ENCODE measurements around the gene GMIP. TPM values are rescaled to one million over a fixed set of nuclear protein-coding genes. Genes with fewer than 3 reads are reported as not detected.

The GMIP gene
- total and polyA plus RNA-seq, 2 of the 13 experiments (the other 11 are each of a cell fraction or from before 2014, with no cell fraction given), result 1.5 to 1.8 TPM

DNA sequence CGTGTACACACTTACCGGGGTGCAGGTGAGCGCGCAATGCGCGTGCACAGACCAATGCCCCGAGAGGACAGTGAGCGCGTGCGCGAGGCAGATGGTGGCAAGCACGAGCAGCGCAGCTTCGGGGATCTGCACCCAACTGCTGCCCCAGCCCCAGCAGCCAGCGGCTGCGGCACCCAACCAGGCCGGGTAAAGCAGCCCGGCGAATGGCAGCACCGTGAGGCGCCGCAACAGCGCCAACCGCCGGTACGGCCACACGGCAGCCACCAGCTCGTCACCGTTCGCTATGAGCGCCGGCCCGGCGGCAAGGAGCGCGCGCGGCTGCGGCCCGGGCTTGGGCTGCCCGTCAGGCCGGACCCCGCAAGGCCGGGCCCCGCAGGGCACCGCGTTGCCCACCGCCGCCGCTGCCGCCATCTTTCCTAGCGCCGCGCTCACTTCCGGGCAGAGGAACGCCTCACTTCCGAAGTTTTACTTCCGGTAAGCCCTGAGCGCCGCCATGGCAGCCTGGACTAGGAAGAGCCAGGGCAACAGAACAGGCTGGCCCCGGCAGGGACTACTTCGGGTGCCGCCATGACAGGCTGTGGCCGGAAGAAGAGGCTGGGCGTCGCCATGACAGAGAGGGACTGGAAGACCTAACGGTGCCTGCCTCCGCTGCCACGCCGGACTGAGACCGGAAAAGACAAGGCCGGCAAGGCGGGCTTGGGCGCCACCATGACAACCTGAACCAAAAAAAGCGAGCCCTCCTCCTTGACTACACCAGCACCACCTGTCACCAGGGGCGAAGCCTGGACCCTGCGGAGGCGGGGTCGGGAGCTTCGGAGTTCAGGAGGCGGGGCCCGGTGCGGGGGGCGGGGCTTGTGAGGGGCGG, 20.0 kb upstream of the GMIP start, which contains the start of gene ATP13A1:
ATP13A1 (minus strand) TSS at position 421 of the 865 bp plus-strand sequence; CDS start at position 411, 10 bp downstream.
- H3K27me3 ChIP-seq (ENCODE audit: control insufficient read depth in 1 of 2, insufficient read depth in 2 of 2, low read length in 2 of 2), result no peaks in the 10 kb centered on the region; a peak in 1 of 5 replicates
- peak within 1 kb of the TSS; percentile 97 for H3K27ac ChIP-seq (ENCODE audit: extremely low read length, insufficient read depth, low read length)
- peaks cover 20% of the 10 kb centered on the region for H4K20me1 ChIP-seq (ENCODE audit: insufficient read depth, low read length)
- H3K9me3 ChIP-seq (ENCODE audit: low read length), result no peaks in the 10 kb centered on the region
- H3K79me2 ChIP-seq (ENCODE audit: insufficient read depth, low read length), result peaks cover 32% of the 10 kb centered on the region
- CTCF ChIA-PET (ENCODE audit: low intra/inter-chr PET ratio, low total read pairs), result no interaction called here
- peaks cover 12 to 13% of the 10 kb centered on the region in 2 experiments; a peak in 4 of 5 replicates for H3K36me3 ChIP-seq (replicated peaks in 1 of 2; ENCODE audit: control insufficient read depth in 1 of 2, insufficient read depth in 2 of 2, low read length in 2 of 2)
- peaks cover 56% of the 10 kb centered on the region for H3K4me1 ChIP-seq (ENCODE audit: insufficient read depth, low read length)
- no peak within 1 kb of the TSS for H2AFZ ChIP-seq (ENCODE audit: low read length)
- peak within 1 kb of the TSS; percentile 79 to 99 (median 95) for H3K4me3 ChIP-seq (replicated peaks in 1 of 3; ENCODE audit: insufficient read depth in 1 of 3, low read depth in 2 of 3, low read length in 3 of 3)
- FAIRE-seq (no peak), DNase-seq (ENCODE audit: low spot score) (peak; percentile 95), ATAC-seq (peak; percentile 87)
- H3K9ac ChIP-seq (ENCODE audit: insufficient read depth, low read depth, low read length), result peak within 1 kb of the TSS; percentile 92
- peak within 1 kb of the TSS; percentile 92 for H3K4me2 ChIP-seq (ENCODE audit: low read depth, low read length)
- no TSS peak for BruUV-seq (replicated peaks)
- POLR2A ChIA-PET, result interaction anchor here (0.6 to 1.6 kb wide), 7 partner anchors 14 to 203 kb away, joined by 3 to 18 read pairs (median 5); partner anchors contain the start of genes ZNF14 and ZNF253
- intact Hi-C loops (cut with micrococcal nuclease; ENCODE audit: unreplicated experiment), result loop anchor here (2.0 kb wide), 1 partner anchor 203 kb away; no protein-coding TSS in a partner anchor
- in situ Hi-C loops (cut with HindIII; ENCODE audit: extremely low pct_ligation_motif_present, low pct_unique_long_range_greater_than_20kb), result no loop called here
- WGBS (ENCODE audit: low lambda C conversion rate), result 2% methylated on average over 10 of the region's 85 CpGs
- TF ChIP-seq SOX13 (IDR thresholded peaks at IDR 0.05), result no peak
- peak in 1 of 2 experiments; percentile 22; a peak in 1 of 4 replicates for TF ChIP-seq SOX13 (CRISPR knock-in tag; conservative IDR thresholded peaks at IDR 0.05 in 1 of 2, IDR thresholded peaks at IDR 0.05 in 1 of 2)
- no peak for TF ChIP-seq ZNF660 (CRISPR knock-in tag; IDR thresholded peaks at IDR 0.05; ENCODE audit: borderline replicate concordance, low read depth)
- no peak for TF ChIP-seq TP53 (CRISPR knock-in tag; conservative IDR thresholded peaks at IDR 0.05)
- TF ChIP-seq TMF1 (CRISPR knock-in tag; IDR thresholded peaks at IDR 0.05; ENCODE audit: low read depth), result peak; percentile 93
- TF ChIP-seq ZNF570 (CRISPR knock-in tag; IDR thresholded peaks at IDR 0.05; ENCODE audit: borderline replicate concordance), result no peak
- TF ChIP-seq KLF11 (CRISPR knock-in tag; IDR thresholded peaks at IDR 0.05), result no peak
- TF ChIP-seq ETV5 (CRISPR knock-in tag; IDR thresholded peaks at IDR 0.05; ENCODE audit: borderline replicate concordance), result peak; percentile 83
- TF ChIP-seq HMG20A (CRISPR knock-in tag; IDR thresholded peaks at IDR 0.05; ENCODE audit: borderline replicate concordance), result no peak
- TF ChIP-seq ZNF207 (IDR thresholded peaks at IDR 0.05; ENCODE audit: borderline replicate concordance), result no peak
- TF ChIP-seq, protein P1, sequence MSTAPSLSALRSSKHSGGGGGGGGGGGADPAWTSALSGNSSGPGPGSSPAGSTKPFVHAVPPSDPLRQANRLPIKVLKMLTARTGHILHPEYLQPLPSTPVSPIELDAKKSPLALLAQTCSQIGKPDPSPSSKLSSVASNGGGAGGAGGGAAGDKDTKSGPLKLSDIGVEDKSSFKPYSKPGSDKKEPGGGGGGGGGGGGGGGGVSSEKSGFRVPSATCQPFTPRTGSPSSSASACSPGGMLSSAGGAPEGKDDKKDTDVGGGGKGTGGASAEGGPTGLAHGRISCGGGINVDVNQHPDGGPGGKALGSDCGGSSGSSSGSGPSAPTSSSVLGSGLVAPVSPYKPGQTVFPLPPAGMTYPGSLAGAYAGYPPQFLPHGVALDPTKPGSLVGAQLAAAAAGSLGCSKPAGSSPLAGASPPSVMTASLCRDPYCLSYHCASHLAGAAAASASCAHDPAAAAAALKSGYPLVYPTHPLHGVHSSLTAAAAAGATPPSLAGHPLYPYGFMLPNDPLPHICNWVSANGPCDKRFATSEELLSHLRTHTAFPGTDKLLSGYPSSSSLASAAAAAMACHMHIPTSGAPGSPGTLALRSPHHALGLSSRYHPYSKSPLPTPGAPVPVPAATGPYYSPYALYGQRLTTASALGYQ (CRISPR knock-in tag; IDR thresholded peaks at IDR 0.05), result no peak
- no peak for TF ChIP-seq BCL3 (CRISPR knock-in tag; IDR thresholded peaks at IDR 0.05)
- peak; percentile 84 for TF ChIP-seq TBX2 (CRISPR knock-in tag; IDR thresholded peaks at IDR 0.05; ENCODE audit: borderline replicate concordance)
- TF ChIP-seq ISL2 (CRISPR knock-in tag; IDR thresholded peaks at IDR 0.05), result peak; percentile 20; the same call in 1 of the 2 replicates
- TF ChIP-seq ZNF343 (CRISPR knock-in tag; IDR thresholded peaks at IDR 0.05), result no peak
- TF ChIP-seq, protein P2, sequence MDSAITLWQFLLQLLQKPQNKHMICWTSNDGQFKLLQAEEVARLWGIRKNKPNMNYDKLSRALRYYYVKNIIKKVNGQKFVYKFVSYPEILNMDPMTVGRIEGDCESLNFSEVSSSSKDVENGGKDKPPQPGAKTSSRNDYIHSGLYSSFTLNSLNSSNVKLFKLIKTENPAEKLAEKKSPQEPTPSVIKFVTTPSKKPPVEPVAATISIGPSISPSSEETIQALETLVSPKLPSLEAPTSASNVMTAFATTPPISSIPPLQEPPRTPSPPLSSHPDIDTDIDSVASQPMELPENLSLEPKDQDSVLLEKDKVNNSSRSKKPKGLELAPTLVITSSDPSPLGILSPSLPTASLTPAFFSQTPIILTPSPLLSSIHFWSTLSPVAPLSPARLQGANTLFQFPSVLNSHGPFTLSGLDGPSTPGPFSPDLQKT (CRISPR knock-in tag; IDR thresholded peaks at IDR 0.05; ENCODE audit: borderline replicate concordance), result no peak
- no peak for TF ChIP-seq ZMYM3 (CRISPR knock-in tag; IDR thresholded peaks at IDR 0.05)
- TF ChIP-seq NFYB (CRISPR knock-in tag; IDR thresholded peaks at IDR 0.05), result no peak

Data from HepG2 (cell line).